GM21619 (cell line): ENCODE measurements around the gene ST6GALNAC3.
"Not testable (repeated sequence)": the region's sequence is repeated elsewhere in the genome, so short reads cannot be mapped to it uniquely, and the experiment has no call there.

Source experiments
- ATAC-seq: cut with Tn5 transposase; IDR thresholded peaks from one replicate; pipeline ENCODE4 v1.9.1; 2021; ENCODE audit not compliant: unreplicated experiment

ST6GALNAC3 gene

GRCh38 chr1:76105372-76105771 lies 30.8 kb downstream of the ST6GALNAC3 start:
- no peak for ATAC-seq

DNA sequence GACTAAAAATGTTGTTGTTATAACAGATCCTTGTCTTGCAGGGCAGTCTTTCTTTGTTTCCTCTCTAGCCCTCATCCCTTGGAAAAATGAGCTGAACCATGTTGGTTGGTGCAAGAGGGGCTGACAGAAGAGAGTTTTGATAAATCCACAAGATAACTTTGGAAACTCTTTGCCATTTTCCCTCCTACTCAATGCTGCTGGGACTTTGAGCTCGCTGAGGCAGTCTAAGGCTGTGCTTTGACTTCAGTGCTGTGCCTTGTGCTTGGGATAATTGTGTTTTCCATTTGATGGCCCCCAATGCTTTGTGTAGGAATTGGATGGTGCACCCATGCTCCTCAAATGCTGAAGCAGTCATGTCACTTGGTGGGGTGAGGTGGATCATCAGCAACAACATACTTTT lies 31.7 kb downstream of the ST6GALNAC3 start:
- no peak for ATAC-seq

- no peak for ATAC-seq
These were observed 32.2 kb downstream of the ST6GALNAC3 start for GRCh38 chr1:76106719-76107235.

DNA sequence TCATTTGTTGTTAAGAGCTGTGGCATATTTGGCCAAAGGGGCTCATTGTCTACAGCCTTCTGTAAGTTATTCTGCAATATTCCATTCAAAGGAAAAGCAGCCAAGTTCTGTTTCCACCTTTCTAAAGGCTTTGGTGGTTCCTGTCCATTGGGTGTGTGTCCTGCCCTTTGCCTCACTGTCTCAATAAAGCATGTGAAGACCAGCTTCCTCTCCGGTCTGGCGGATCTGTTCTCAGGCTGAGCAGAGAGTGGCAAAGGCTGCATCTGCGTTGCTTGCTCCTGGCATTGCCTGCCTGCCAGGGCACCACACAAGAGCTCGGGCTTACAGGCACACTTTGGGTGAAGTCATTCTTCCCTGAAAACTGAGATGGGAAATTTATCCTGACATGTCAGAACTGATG lies 34.9 kb downstream of the ST6GALNAC3 start:
- no peak for ATAC-seq

DNA sequence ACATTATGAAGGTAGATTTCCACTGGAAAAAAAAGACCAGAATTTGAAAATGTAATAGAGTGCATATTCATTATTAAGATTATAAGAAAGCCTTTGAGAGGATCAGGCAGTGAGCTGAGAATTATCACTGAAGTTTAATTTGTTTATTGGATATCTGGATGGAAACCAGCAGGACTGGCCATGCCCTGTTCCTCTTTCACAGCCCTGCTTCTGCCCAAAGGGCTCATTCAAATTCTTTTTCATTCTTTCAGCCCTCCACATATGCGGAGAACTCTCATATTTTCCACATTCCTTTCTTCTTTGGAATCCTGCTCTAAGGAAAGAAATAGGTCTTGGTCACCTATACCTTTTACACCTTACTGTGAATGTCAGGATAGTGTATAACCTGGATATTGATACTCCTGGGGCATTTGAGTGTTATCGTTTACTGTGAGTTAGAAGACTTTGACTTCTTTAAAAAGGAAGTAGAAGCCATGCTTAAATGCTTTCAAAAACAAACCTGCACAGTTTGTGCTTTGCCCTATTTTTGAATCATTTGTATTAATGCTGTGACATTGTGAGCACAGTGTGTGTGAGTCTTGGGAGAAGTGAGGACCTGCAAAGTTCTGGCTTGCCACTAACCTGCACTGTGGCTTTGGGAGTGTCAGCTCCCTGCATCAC lies 35.5 kb downstream of the ST6GALNAC3 start:
- ATAC-seq = no peak

GRCh38 chr1:76110666-76111065 lies 36.1 kb downstream of the ST6GALNAC3 start:
- ATAC-seq = no peak

DNA sequence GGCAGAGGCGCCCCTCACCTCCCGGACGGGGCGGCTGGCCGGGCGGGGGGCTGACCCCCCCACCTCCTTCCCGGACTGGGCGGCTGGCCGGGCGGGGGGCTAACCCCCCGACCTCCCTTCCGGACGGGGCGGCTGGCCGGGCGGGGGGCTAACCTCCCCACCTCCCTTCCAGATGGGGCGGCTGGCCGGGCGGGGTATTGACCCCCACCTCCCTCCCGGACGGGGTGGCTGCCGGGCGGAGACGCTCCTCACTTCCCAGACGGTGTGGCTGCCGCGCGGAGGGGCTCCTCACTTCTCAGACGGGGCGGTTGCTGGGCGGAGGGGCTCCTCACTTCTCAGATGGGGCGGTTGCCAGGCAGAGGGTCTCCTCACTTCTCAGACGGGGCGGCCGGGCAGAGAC lies 37.8 kb downstream of the ST6GALNAC3 start:
- not testable (repeated sequence) for ATAC-seq

- no peak for ATAC-seq
These were observed 38.9 kb downstream of the ST6GALNAC3 start for GRCh38 chr1:76113446-76113845.

GRCh38 chr1:76115171-76115570 lies 40.6 kb downstream of the ST6GALNAC3 start:
- no peak for ATAC-seq

DNA sequence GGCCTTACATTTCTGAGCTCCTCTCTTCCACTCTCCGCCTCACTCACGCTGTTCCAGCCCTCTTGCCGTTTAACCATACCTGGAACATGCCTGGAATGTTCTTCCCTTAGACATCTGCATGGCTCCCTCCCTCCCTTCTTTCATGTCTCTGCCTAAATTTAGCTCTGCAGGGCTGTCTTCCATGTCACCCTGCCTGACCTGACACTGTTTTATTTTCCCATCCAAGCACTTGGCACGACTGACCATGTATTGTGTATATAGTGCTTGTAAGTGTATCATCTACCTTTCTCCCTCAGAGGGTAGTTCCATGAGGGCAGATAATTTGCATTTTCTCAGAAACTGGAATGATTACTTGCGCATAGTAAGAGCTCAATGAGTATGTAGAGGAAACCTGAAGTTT lies 47.3 kb downstream of the ST6GALNAC3 start:
- ATAC-seq = no peak

DNA sequence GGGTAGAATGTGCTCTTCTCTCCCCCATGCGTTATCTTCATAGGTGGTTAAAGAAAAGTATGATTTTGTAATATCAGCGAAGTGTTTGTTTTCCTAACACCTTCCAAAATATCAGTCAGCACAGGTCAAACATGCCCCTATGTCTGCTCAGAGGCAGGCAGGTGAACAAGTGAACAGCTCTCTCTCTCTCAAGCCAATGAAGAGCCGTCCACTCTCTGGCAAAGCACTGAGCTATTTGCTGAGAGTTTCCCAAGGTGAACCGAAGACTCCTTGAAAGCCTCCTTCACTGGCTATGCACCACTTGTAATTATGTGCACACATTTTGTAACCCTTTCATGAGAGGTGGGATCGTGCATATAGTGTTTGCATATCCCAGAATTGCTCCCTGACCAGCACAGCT lies 47.7 kb downstream of the ST6GALNAC3 start:
- ATAC-seq = no peak

- not testable (repeated sequence) for ATAC-seq
These were observed 49.0 kb downstream of the ST6GALNAC3 start for GRCh38 chr1:76123411-76124064.

DNA sequence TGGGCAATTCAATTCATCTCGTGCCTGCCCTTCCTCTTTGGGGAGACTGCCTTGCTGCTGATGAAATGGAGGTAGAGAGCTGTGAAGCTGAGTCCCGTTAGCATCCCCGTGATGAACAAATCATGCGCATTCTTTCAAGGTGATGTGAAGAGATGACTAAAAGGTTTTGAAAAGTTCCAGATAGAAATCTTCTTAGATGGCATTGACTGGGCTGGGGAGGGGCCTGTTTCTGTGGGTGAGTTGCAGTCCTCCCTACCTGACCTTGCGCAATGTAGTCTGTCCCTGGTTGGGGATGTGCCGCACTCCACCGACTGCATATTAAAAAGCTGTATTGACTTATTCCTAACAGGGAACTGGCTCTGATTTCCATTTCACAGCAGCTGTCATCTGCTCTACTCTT lies 49.6 kb downstream of the ST6GALNAC3 start:
- ATAC-seq = no peak

GRCh38 chr1:76125473-76126219 lies 51.1 kb downstream of the ST6GALNAC3 start:
- ATAC-seq = no peak

- ATAC-seq = no peak
These were observed 53.5 kb downstream of the ST6GALNAC3 start for GRCh38 chr1:76128096-76128495.

GRCh38 chr1:76129731-76130130 lies 55.2 kb downstream of the ST6GALNAC3 start:
- ATAC-seq = no peak

DNA sequence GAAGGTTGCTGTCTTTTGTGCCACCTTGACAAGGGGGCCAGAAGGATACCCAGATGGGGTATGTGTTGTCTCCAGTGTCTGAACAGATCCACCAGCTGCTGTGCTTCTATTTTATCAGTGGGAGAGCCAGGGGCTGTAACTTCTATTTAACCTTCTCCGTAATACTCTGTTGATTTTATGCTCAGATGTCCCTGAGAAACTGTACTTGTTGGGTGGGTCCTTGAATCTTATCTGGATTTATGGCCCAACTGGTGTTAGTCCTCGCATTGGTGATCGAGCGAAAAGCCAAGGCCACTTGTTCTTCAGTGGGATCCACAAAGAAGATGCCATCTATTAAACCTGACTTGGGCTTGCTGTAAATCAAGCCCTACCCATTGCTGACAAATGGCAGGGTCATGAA lies 56.4 kb downstream of the ST6GALNAC3 start:
- no peak for ATAC-seq

- ATAC-seq = no peak
These were observed 59.4 kb downstream of the ST6GALNAC3 start for GRCh38 chr1:76133977-76134376.

- ATAC-seq = no peak
These were observed 61.3 kb downstream of the ST6GALNAC3 start for GRCh38 chr1:76135835-76136234.

DNA sequence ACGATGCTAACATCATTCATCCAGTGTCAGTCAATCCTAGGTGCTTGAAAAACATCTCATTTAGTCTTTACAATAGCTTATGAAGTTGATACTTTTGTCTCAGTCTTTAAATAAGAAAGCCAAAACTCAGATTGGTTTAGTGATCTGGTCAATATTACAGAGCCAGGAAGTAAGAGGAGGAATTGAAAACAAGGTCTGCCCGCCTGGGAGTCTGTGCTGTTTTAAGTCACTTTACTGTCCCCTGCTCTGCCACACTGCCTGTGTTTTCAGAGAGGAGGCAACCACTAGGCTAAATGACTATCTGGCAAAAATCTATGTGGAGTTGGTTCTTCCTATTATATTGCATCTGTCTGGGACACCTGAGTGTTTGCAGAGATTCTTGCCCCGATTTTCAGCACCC lies 62.3 kb downstream of the ST6GALNAC3 start:
- peak; percentile 50 for ATAC-seq

GRCh38 chr1:76137746-76138145 lies 63.2 kb downstream of the ST6GALNAC3 start:
- ATAC-seq = no peak

GRCh38 chr1:76138217-76138616 lies 63.7 kb downstream of the ST6GALNAC3 start:
- ATAC-seq = no peak
